ENCODE results near the gene ZBTB16. TPM values are rescaled to one million over a fixed set of nuclear protein-coding genes. Genes with fewer than 3 reads are reported as not detected.
A peak's percentile ranks its signal among the peaks of the same experiment; 100 is the strongest.

Gene ZBTB16
- total and polyA plus RNA-seq, 5 donors: 49.8 to 89.7 (median 75.5) TPM

DNA sequence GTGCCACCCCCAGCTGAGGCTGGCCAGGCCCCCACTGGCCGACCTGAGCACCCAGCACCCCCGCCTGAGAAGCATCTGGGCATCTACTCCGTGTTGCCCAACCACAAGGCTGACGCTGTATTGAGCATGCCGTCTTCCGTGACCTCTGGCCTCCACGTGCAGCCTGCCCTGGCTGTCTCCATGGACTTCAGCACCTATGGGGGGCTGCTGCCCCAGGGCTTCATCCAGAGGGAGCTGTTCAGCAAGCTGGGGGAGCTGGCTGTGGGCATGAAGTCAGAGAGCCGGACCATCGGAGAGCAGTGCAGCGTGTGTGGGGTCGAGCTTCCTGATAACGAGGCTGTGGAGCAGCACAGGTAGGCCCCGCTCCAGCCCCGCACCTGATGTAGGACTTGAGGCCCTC, 4.7 kb downstream of the ZBTB16 start:
- peak overlapping the region; percentile 38 for H3K4me3 ChIP-seq (ENCODE audit: low read length)
- peak in 1 of 3 donors; percentile 62 for DNase-seq
- no peaks in the 10 kb centered on the region for H3K9me3 ChIP-seq (ENCODE audit: control insufficient read depth, low read length)
- H3K27ac ChIP-seq (ENCODE audit: low read length): peak overlapping the region; percentile 8
- no peaks in the 10 kb centered on the region for H3K27me3 ChIP-seq (ENCODE audit: control insufficient read depth, insufficient read depth)
- peaks cover 55% of the 10 kb centered on the region for H3K4me1 ChIP-seq (ENCODE audit: control insufficient read depth, insufficient read depth, low read length)
- intact Hi-C loops (cut with DNase I): loop anchor here (5.0 to 10.0 kb wide), 3 partner anchors 108 to 121 kb away; no protein-coding TSS in a partner anchor
- ATAC-seq: no peak
- WGBS: 84% methylated on average over 14 of the region's 14 CpGs

DNA sequence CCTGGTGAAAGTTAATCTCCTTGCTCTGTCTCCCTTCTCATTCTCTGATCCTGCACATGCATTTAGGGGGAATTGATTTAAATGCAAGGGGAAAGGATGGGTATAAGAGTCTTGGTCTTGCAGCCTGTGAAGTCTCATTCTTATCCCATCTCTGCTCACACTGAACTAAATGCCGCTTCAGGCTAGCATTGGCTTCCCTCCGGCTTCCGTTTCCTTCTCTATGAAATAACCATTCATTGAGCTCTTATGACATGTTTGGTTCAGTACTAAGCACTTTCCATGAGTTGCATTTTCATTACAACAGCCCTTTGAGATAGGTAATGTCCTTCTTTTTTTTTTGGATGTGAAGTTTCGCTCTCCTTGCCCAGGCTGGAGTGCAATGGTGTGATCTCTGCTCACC, 5.6 kb downstream of the ZBTB16 start:
- Histone ChIP-seq H3K9me3 (ENCODE audit: control insufficient read depth, low read length) (no peaks in the 10 kb centered on the region), H3K27me3 (ENCODE audit: control insufficient read depth, insufficient read depth) (no peaks in the 10 kb centered on the region), H3K4me1 (ENCODE audit: control insufficient read depth, insufficient read depth, low read length) (peaks cover 57% of the 10 kb centered on the region), H3K27ac (ENCODE audit: low read length) (no peak overlapping the region), H3K4me3 (ENCODE audit: low read length) (peak overlapping the region; percentile 38)
- intact Hi-C loops (cut with DNase I): loop anchor here in 2 of 4 donors (5.0 to 10.0 kb wide), 2 partner anchors 37 to 120 kb away; no protein-coding TSS in a partner anchor
- 76% methylated on average over 4 of the region's 4 CpGs for WGBS
- ATAC-seq (no peak), DNase-seq (no peak)

DNA sequence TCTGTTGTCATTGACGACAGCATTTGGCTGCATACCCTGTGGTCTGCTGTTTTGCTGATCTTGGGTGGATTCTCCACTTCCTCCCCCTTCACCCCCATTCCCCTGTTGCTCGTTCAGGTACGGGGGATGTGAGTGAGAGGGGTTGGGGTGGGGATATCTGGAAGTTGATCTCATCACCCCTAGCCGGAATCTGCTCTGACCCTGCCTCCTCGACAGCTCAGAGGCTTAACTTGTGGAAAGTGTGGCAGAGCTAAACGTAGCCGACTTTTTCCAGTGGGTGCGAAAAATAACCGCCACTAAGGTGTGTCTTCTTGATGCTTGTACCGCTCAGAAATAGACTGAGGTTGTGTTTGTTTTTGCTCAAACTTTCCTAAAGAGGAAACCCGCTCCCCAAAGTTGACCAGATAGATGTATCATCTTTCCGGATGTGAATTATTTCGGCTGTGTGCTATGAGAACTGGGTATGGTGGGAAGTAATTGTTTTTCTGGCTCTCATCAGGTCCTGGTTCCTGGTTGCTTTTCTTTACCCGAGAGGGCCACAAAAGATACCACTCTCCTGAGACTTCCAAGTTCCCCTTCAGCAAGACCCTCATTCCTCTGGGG, 6.6 kb downstream of the ZBTB16 start:
- no peak for ATAC-seq
- Histone ChIP-seq H3K4me1 (ENCODE audit: control insufficient read depth, insufficient read depth, low read length) (peaks cover 59% of the 10 kb centered on the region), H3K9me3 (ENCODE audit: control insufficient read depth, low read length) (no peaks in the 10 kb centered on the region), H3K4me3 (ENCODE audit: low read length) (peak overlapping the region; percentile 38), H3K27ac (ENCODE audit: low read length) (no peak overlapping the region), H3K27me3 (ENCODE audit: control insufficient read depth, insufficient read depth) (no peaks in the 10 kb centered on the region)
- intact Hi-C loops (cut with DNase I): loop anchor here in 2 of 4 donors (5.0 to 10.0 kb wide), 2 partner anchors 36 to 119 kb away; no protein-coding TSS in a partner anchor
- DNase-seq: no peak
- 83% methylated on average over 14 of the region's 14 CpGs for WGBS

DNA sequence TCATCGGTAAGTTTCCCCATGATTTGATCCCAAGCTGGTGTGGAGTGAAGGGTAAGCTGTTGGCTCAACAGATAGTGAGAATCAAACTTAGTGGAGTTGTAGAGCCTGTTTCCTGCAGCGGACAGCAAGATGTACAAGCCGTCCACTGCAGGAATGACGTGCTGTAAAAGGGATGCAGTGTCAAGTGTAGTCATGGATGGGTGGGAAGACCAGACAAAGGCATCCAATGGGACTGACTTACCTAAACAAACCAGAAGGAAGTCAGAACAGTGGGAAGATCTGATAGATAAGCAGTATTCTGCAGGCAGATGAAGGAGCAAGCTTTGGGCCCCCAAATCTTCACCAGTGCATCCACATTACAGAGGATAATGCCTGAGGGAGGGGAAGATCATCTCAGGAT, 8.8 kb downstream of the ZBTB16 start:
- WGBS: 73% methylated on average over 4 of the region's 4 CpGs

DNA sequence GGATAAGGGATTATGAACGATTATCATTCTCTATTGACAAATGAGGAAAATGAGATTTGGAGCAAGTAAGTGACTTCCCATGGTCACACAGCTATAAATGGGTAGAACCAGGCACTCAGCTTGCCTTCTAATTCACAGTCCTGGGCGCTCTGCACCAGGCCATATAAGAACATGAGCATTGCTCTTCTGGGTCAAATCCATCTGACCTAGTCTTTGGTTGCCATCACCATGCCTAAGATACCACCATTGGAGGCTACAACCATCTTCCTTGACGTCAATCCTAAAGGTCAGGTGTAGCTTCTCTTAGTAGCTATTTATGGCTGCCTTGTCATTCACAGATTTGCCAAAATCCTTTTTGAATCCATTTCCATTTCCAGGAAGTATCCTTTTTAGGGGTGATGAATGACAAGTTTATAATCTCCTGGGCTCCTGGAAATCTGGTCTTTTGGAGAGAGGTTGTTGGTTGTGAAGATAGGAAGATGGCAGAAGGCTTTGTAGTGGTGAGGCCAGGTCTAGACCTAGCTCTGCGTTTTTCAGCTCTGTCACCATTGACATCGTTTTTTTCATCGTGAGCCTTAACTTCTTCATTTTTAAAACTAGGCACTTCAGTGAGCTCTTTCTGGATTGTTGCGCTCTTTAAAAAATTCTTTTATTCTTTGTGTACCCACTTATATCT, 11.1 kb downstream of the ZBTB16 start:
- Histone ChIP-seq H3K27me3 (ENCODE audit: control insufficient read depth, insufficient read depth) (no peaks in the 10 kb centered on the region), H3K9me3 (ENCODE audit: control insufficient read depth, low read length) (no peaks in the 10 kb centered on the region), H3K4me3 (ENCODE audit: low read length) (no peak overlapping the region), H3K4me1 (ENCODE audit: control insufficient read depth, insufficient read depth, low read length) (peaks cover 50% of the 10 kb centered on the region), H3K27ac (ENCODE audit: low read length) (peak overlapping the region; percentile 20)
- DNase-seq: no peak
- WGBS: 91% methylated on average over 7 of the region's 7 CpGs
- intact Hi-C loops (cut with DNase I): loop anchor here in 1 of 4 donors (10.0 kb wide), 1 partner anchor 94 kb away; no protein-coding TSS in a partner anchor
- ATAC-seq: no peak

More for the DNA sequence above, 8.8 kb downstream of the ZBTB16 start:
- DNase-seq (no peak), ATAC-seq (no peak)
- H3K9me3 ChIP-seq (ENCODE audit: control insufficient read depth, low read length): no peaks in the 10 kb centered on the region
- peak overlapping the region; percentile 50 for H3K27ac ChIP-seq (ENCODE audit: low read length)
- H3K4me1 ChIP-seq (ENCODE audit: control insufficient read depth, insufficient read depth, low read length): peaks cover 57% of the 10 kb centered on the region
- H3K27me3 ChIP-seq (ENCODE audit: control insufficient read depth, insufficient read depth): no peaks in the 10 kb centered on the region
- H3K4me3 ChIP-seq (ENCODE audit: low read length): no peak overlapping the region
- intact Hi-C loops (cut with DNase I): loop anchor here in 2 of 4 donors (5.0 to 10.0 kb wide), 2 partner anchors 34 to 116 kb away; no protein-coding TSS in a partner anchor

DNA sequence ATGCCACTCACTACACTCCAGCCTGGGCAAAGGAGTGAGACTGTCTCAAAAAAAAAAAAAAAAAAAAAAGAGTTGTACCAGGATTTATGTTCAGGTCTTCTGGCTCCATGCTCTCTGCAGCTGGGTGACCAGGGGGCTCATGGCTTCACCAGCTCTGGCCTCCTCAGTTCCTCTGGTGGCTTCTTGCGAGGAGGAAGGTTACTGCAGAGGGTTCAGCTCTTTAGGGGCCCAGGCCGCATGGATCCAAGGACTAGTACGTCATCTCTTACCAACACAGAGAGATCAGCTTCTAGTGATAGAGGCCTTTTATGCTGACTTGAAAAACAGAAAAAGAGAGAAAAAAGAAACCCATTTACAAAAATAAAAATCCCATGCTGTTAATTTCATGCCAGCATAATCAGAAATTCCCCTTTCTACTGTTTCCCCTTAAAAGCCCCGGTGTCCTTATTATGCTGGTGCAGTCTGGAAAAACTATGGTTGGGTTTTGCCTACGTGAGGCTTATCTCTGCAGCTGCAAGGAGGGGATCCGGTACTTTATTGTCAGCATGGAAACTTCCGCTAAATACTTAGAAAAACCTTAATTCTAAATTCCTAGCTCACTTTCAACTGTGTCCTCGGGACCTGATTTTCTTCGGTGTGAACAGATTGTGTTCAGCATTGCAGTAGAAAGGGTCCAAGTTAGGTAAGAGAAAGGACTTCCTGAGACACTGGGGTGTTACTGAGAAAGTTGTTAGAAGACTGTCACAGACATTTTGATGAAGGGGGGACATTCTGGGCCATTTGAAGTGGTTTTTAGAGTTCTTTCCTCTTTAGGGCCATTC, 13.7 kb downstream of the ZBTB16 start:
- 65% methylated on average over 9 of the region's 9 CpGs for WGBS
- DNase-seq: no peak
- peak overlapping the region; percentile 89 for H3K27ac ChIP-seq (ENCODE audit: low read length)

DNA sequence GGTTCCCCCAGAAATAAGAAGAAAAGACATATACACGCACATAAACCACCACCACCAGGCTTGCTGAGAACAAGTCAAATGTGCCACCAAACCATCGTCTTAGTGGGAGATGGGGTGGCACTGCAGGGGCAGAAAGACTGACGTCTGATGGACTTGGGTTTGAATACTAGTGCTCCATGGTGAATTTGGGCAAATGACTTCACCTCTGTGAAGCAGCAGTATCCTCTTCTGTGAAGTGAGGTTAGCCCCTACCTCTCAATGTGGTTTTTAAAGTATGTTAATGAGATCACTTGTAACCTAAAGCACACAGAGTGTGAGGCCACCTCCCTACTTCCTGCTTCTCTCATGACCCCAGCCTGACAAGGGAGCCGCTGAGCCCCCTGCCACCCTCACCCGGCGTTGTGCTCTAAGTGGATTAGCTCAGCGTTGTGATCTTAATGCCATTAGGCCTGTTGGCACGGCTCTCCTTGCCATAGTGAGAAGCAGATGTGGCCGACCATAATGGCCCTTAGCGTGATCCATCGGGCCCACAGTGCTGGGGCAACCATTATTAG, 14.4 kb downstream of the ZBTB16 start:
- H3K27ac ChIP-seq (ENCODE audit: low read length): peak overlapping the region; percentile 63
- H3K4me1 ChIP-seq (ENCODE audit: control insufficient read depth, insufficient read depth, low read length): peaks cover 49% of the 10 kb centered on the region
- WGBS: 83% methylated on average over 11 of the region's 11 CpGs
- no peaks in the 10 kb centered on the region for H3K9me3 ChIP-seq (ENCODE audit: control insufficient read depth, low read length)
- no peak overlapping the region for H3K4me3 ChIP-seq (ENCODE audit: low read length)
- ATAC-seq (no peak), DNase-seq (no peak)
- H3K27me3 ChIP-seq (ENCODE audit: control insufficient read depth, insufficient read depth): no peaks in the 10 kb centered on the region
- intact Hi-C loops (cut with DNase I): loop anchor here in 1 of 4 donors (10.0 kb wide), 1 partner anchor 91 kb away; no protein-coding TSS in a partner anchor

More for the DNA sequence above, 13.7 kb downstream of the ZBTB16 start:
- Histone ChIP-seq H3K9me3 (ENCODE audit: control insufficient read depth, low read length) (no peaks in the 10 kb centered on the region), H3K4me1 (ENCODE audit: control insufficient read depth, insufficient read depth, low read length) (peaks cover 56% of the 10 kb centered on the region), H3K4me3 (ENCODE audit: low read length) (peak overlapping the region; percentile 17), H3K27me3 (ENCODE audit: control insufficient read depth, insufficient read depth) (no peaks in the 10 kb centered on the region)
- ATAC-seq: peak in 1 of 2 donors; percentile 34
- intact Hi-C loops (cut with DNase I): loop anchor here in 1 of 4 donors (10.0 kb wide), 1 partner anchor 92 kb away; no protein-coding TSS in a partner anchor

DNA sequence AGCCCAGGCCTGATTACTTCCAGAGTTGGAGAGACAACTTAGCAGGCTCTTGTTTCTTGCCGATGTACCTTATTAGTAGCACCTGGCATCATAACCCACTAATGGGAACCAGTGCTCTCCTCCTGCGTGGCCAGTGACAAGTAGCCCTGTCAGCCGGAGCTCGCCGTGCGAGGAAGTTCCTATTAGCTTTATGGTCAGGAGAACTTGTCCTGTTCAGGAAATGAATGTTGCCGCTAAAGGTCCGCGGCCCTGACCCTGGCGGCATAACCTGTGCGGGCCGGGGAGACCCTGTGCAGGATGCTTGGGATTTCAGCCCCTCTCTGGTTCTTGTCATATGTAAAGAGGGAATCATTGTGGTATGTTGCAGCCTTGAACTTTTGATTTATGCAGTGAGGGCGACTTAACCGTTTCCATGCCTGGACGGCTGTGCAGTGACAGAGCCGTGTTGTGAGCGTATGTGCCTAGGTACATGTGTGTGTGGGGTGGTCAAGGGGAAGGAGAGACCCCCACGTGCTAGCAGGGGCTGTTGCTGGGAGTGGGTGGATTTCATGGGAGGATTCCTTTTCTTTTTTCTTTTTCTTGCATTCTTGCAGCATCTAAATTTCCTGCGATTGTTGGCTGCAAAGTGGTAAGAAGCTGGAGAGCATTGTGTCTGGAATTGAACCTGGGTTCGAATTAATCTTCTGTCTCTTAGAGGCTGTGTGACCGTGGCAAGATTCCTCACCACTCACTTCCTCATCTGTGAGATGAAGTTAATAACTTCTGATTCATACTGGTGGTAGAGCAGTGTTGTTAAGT, 15.2 kb downstream of the ZBTB16 start:
- no peaks in the 10 kb centered on the region for H3K27me3 ChIP-seq (ENCODE audit: control insufficient read depth, insufficient read depth)
- H3K27ac ChIP-seq (ENCODE audit: low read length): peak overlapping the region; percentile 35
- intact Hi-C loops (cut with DNase I): loop anchor here in 1 of 4 donors (10.0 kb wide), 1 partner anchor 90 kb away; no protein-coding TSS in a partner anchor
- H3K4me1 ChIP-seq (ENCODE audit: control insufficient read depth, insufficient read depth, low read length): peaks cover 50% of the 10 kb centered on the region
- DNase-seq (peak in 1 of 3 donors; percentile 66), ATAC-seq (no peak)
- no peaks in the 10 kb centered on the region for H3K9me3 ChIP-seq (ENCODE audit: control insufficient read depth, low read length)
- WGBS: 75% methylated on average over 21 of the region's 21 CpGs
- H3K4me3 ChIP-seq (ENCODE audit: low read length): no peak overlapping the region

DNA sequence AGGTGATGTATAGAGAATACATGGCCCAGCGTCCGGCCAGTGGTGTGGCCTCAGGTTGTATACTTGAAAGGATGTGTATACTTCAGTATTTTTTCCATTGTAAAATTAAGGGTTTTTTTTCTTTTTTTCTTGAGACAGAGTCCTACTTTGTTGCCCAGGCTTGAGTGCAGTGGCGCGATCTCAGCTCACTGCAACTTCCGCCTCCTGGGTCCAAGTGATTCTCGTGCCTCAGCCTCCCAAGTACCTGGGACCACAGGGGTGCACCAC, 15.8 kb downstream of the ZBTB16 start:
- Histone ChIP-seq H3K4me1 (ENCODE audit: control insufficient read depth, insufficient read depth, low read length) (peaks cover 56% of the 10 kb centered on the region), H3K9me3 (ENCODE audit: control insufficient read depth, low read length) (no peaks in the 10 kb centered on the region), H3K27ac (ENCODE audit: low read length) (peak overlapping the region; percentile 35), H3K27me3 (ENCODE audit: control insufficient read depth, insufficient read depth) (no peaks in the 10 kb centered on the region), H3K4me3 (ENCODE audit: low read length) (no peak overlapping the region)
- DNase-seq (no peak), ATAC-seq (no peak)
- intact Hi-C loops (cut with DNase I): loop anchor here in 1 of 4 donors (10.0 kb wide), 1 partner anchor 90 kb away; no protein-coding TSS in a partner anchor
- 94% methylated on average over 6 of the region's 6 CpGs for WGBS
